Lower leg skin (tissue), 3 donors: ENCODE data around the gene OVOL3.

Experiments
- CTCF ChIP-seq, 3 donors: fragments of 450-650 bp; IDR thresholded peaks; one replicate each; pipeline ENCODE4 v1.5.1; 2016; ENCODE audit warnings: antibody characterized with exemption in 3 of 3, mild to moderate bottlenecking in 3 of 3, moderate library complexity in 2 of 3
- POLR2A ChIP-seq, 2 donors: fragments of 450-650 bp; IDR thresholded peaks; one replicate each; pipeline ENCODE4 v1.6.1; 2016 to 2017; ENCODE audit warnings: antibody characterized with exemption in 2 of 2, mild to moderate bottlenecking in 1 of 2, moderate library complexity in 1 of 2

GRCh38 chr19:36144624-36145023, 33.7 kb downstream of the OVOL3 start:
- no peak for TF ChIP-seq CTCF (IDR thresholded peaks at IDR 0.05)
- TF ChIP-seq POLR2A (IDR thresholded peaks at IDR 0.05) = no peak
